Gastroesophageal sphincter (tissue), 4 donors: Measurements from ENCODE around the gene RNF38. TPM values are rescaled to one million over a fixed set of nuclear protein-coding genes. Genes with fewer than 3 reads are reported as not detected.

Source experiments
- ATAC-seq: fragments of 150-250 bp; one replicate; pipeline ENCODE4 v1.9.1; 2016; ENCODE audit warnings: mild to moderate bottlenecking, moderate library complexity
- H3K27ac ChIP-seq, 4 donors: fragments of 200-600 bp; sonication (generic) in 3 of 4; 1 replicate in 3 of 4; 2 replicates in 1 of 4; pipeline ENCODE4 v1.5.1; 2016 to 2019
- H3K27me3 ChIP-seq: fragments of 200-600 bp; sonication (generic); one replicate; pipeline ENCODE4 v1.5.1; 2019
- H3K36me3 ChIP-seq, 2 donors: fragments of 200-600 bp; sonication (generic); one replicate each; pipeline ENCODE4 v1.5.1; 2019; ENCODE audit warnings: control low read depth in 1 of 2
- H3K4me1 ChIP-seq, 3 donors: fragments of 200-600 bp; sonication (generic); 1 replicate in 2 of 3; 2 replicates in 1 of 3; pipeline ENCODE4 v1.5.1; 2016 to 2019; ENCODE audit warnings: control low read depth in 2 of 3
- H3K4me3 ChIP-seq, 2 donors: fragments of 200-600 bp; sonication (generic); one replicate each; pipeline ENCODE4 v1.5.1; 2019; ENCODE audit warnings: mild to moderate bottlenecking in 1 of 2, moderate library complexity in 1 of 2
- H3K9me3 ChIP-seq, 3 donors: fragments of 200-600 bp; sonication (generic); one replicate each; pipeline ENCODE4 v1.5.1; 2017 to 2019; ENCODE audit warnings: control low read depth in 2 of 3
- EP300 ChIP-seq: sonication (generic); formaldehyde crosslinking; IDR thresholded peaks from one replicate; pipeline ENCODE4 v1.6.1; 2017; ENCODE audit warnings: antibody characterized with exemption, mild to moderate bottlenecking
- POLR2A ChIP-seq, 2 donors: fragments of 450-650 bp; IDR thresholded peaks; one replicate each; pipeline ENCODE4 v1.6.1; 2017; ENCODE audit warnings: antibody characterized with exemption in 2 of 2, mild to moderate bottlenecking in 2 of 2, moderate library complexity in 1 of 2
- POLR2AphosphoS5 ChIP-seq: sonication (generic); formaldehyde crosslinking; IDR thresholded peaks from one replicate; pipeline ENCODE4 v1.6.1; 2017; ENCODE audit warnings: antibody characterized with exemption
- WGBS, 2 donors: methylation state at CpG; one replicate each; pipeline ENCODE4 v1.1.5; 2018; ENCODE audit warnings: low coverage in 1 of 2; 5-methylcytosine and 5-hydroxymethylcytosine counted together
- total RNA-seq, 4 donors: library from RNA; depleted of rRNA; stranded (reverse); fragments of >200 nt; gene quantifications; one replicate each; pipeline ENCODE4 v1.1.0, GENCODE V29; 2016
- TF ChIP-seq, protein P1 (sequence below), 4 experiments: fragments of 200-600 bp in 2 of 4; fragments of 450-650 bp in 2 of 4; sonication (generic) in 1 of 4; IDR thresholded peaks; one replicate each; pipeline ENCODE4 v1.5.1; 2017 to 2019; ENCODE audit warnings: antibody characterized with exemption in 4 of 4, mild to moderate bottlenecking in 2 of 4, moderate library complexity in 2 of 4

The RNF38 gene
- total RNA-seq, 4 donors from 2014 or later: 38.9 to 57.4 (median 54.6) TPM

DNA sequence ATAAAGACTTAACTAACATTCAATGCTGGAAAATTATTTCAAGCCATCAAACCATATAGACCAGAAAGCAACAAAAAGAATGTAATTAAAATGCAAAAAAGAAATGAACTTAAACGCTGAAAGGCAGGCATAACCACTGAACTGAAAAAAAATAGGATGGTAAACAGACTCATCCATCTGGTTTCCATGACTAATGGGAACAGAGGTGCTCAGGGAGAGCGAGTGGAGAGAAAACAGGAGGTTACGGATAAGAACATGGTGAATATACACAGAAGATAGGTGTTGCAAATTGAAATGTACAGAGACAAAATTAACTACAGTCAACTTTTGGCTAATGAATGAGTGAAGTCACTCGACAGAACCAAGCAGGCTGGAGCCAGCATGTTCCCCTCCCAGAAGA, 43.5 kb upstream of the RNF38 start:
- WGBS, 2 donors: 68 to 73% methylated on average over 4 of the region's 4 CpGs
- Histone ChIP-seq H3K36me3 (no peaks in the 10 kb centered on the region), H3K4me3 (no peak overlapping the region), H3K27me3 (no peaks in the 10 kb centered on the region), H3K27ac (no peak overlapping the region), H3K4me1 (peaks cover 0 to 40% (median 0%) of the 10 kb centered on the region in 3 donors), H3K9me3 (no peaks in the 10 kb centered on the region)
- TF ChIP-seq POLR2AphosphoS5 (no peak), POLR2A (IDR thresholded peaks at IDR 0.05) (no peak), EP300 (no peak)
- TF ChIP-seq, protein P1, sequence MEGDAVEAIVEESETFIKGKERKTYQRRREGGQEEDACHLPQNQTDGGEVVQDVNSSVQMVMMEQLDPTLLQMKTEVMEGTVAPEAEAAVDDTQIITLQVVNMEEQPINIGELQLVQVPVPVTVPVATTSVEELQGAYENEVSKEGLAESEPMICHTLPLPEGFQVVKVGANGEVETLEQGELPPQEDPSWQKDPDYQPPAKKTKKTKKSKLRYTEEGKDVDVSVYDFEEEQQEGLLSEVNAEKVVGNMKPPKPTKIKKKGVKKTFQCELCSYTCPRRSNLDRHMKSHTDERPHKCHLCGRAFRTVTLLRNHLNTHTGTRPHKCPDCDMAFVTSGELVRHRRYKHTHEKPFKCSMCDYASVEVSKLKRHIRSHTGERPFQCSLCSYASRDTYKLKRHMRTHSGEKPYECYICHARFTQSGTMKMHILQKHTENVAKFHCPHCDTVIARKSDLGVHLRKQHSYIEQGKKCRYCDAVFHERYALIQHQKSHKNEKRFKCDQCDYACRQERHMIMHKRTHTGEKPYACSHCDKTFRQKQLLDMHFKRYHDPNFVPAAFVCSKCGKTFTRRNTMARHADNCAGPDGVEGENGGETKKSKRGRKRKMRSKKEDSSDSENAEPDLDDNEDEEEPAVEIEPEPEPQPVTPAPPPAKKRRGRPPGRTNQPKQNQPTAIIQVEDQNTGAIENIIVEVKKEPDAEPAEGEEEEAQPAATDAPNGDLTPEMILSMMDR (IDR thresholded peaks at IDR 0.05): no peak
- no peak for ATAC-seq

DNA sequence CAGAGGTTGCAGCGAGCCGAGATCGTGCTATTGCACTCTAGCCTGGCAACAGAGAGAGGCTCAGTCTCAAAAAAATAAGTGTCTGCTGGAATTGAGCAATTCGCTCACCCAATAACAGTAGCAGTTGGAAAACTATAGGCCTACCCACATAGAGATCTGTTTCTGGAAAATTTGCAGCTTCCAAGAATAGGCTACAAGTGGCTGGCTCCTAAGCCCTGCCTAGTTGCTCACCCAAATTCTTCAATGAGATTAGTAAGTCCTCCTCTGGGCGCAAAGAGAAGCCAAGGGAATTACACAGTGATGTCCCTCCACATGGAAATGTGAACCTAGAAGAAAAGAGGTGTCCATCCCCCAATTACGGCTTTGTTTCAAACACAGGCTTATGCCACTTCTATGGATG, 42.6 kb upstream of the RNF38 start:
- Histone ChIP-seq H3K36me3 (no peaks in the 10 kb centered on the region), H3K4me3 (no peak overlapping the region), H3K4me1 (peaks cover 0 to 32% (median 0%) of the 10 kb centered on the region in 3 donors), H3K27ac (no peak overlapping the region), H3K9me3 (no peaks in the 10 kb centered on the region), H3K27me3 (no peaks in the 10 kb centered on the region)
- WGBS, 2 donors: 100% methylated on average over 4 to 6 of the region's 6 CpGs
- TF ChIP-seq EP300 (no peak), POLR2AphosphoS5 (no peak), POLR2A (IDR thresholded peaks at IDR 0.05) (no peak)
- TF ChIP-seq, protein P1 (IDR thresholded peaks at IDR 0.05): no peak
- ATAC-seq: no peak

DNA sequence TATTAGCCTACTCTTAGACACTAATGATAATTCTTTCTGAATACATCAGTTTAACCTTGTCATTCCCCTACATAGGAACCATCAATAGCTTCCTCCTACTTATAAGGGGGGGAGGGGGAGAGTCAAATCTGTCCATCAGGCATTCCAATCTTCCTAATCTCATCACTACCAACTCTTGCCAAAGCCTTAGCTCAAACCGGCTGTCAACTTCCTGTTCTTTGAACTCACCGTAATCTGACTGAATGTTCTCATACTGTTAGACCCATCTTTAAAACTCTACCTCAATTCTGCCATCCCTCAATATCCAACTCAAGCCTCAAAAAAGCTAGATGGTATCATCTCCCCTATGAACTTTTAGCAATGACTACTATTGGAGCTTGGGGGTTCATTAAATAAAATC, 41.9 kb upstream of the RNF38 start:
- Histone ChIP-seq H3K27me3 (no peaks in the 10 kb centered on the region), H3K27ac (no peak overlapping the region), H3K4me1 (peaks cover 0 to 28% (median 0%) of the 10 kb centered on the region in 3 donors), H3K36me3 (no peaks in the 10 kb centered on the region), H3K4me3 (no peak overlapping the region), H3K9me3 (no peaks in the 10 kb centered on the region)
- 35 to 65% methylated on average over 2 of the region's 2 CpGs for WGBS, 2 donors
- ATAC-seq: no peak
- TF ChIP-seq POLR2AphosphoS5: no peak
- TF ChIP-seq, protein P1 (IDR thresholded peaks at IDR 0.05): no peak

DNA sequence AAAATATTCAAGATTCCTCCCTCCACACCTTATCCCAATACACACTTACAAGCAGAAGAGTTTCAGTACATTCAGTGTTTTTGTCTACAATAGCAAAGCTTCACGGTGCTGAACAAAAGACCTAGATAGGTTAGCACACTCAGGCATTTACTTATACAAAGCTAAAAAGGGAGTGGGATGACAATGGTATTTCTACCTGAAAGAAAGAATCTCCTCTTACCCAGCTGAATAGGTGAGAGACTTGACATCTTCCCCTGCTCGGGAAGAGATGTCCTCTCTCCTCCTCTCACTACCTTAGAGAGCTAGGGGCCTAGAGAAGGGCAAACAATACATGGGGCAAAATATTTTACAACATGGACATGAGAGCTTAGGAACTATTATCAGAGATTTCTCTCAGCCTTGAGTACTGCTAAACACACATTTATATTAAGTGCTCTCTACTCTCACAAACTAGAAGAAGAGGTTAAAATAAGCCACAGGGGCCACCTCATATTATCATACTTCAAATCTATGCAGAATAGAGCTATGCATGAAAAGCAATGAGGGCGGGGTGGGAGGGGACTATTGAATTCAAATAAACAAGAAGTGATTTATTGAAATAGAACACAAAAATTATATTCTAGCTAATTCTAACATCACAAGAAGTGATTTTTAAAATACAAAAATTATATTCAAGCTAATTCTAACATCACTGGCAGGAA, 38.6 kb upstream of the RNF38 start:
- no peak for ATAC-seq
- Histone ChIP-seq H3K9me3 (no peaks in the 10 kb centered on the region), H3K27ac (no peak overlapping the region), H3K27me3 (no peaks in the 10 kb centered on the region), H3K4me1 (peaks cover 0 to 19% (median 0%) of the 10 kb centered on the region in 3 donors), H3K4me3 (no peak overlapping the region), H3K36me3 (no peaks in the 10 kb centered on the region)
- TF ChIP-seq, protein P1 (IDR thresholded peaks at IDR 0.05): no peak
- TF ChIP-seq POLR2A (IDR thresholded peaks at IDR 0.05) (no peak), EP300 (no peak), POLR2AphosphoS5 (no peak)
- WGBS, 2 donors: 86 to 89% methylated on average over 3 of the region's 3 CpGs

GRCh38 chr9:36437790-36438189, 37.7 kb upstream of the RNF38 start:
- no peak overlapping the region for H3K4me3 ChIP-seq
- peaks cover 0 to 16% (median 0%) of the 10 kb centered on the region in 3 donors for H3K4me1 ChIP-seq
- no peak for ATAC-seq
- TF ChIP-seq POLR2A (IDR thresholded peaks at IDR 0.05) (no peak), POLR2AphosphoS5 (no peak), EP300 (no peak)
- TF ChIP-seq, protein P1 (IDR thresholded peaks at IDR 0.05): no peak
- WGBS, 2 donors: 90 to 100% methylated on average over 3 of the region's 3 CpGs
- no peak overlapping the region for H3K27ac ChIP-seq
- H3K27me3 ChIP-seq: no peaks in the 10 kb centered on the region
- no peaks in the 10 kb centered on the region for H3K9me3 ChIP-seq
- no peaks in the 10 kb centered on the region for H3K36me3 ChIP-seq
